IMR-90 (cell line): Measurements from ENCODE around the gene OR11A1. TPM values are rescaled to one million over a fixed set of nuclear protein-coding genes. Genes with fewer than 3 reads are reported as not detected.

ENCODE experiments used
- ATAC-seq: fragments of 200-7000 bp; cut with Tn5 transposase; 2 replicates; pipeline ENCODE4 v1.9.1; 2020; ENCODE audit warnings: low read depth, mild to moderate bottlenecking, moderate library complexity
- BruUV-seq: library from RNA; stranded (reverse); fragments of 400-500 nt; replicated peaks from 2 replicates; lab custom pipeline; 2021; lab: Mats Ljungman, UMichigan
- CTCF ChIA-PET: fragments of 300-600 bp; formaldehyde crosslinking; extraction: SDS; loops from one replicate; lab custom pipeline; 2021; ENCODE audit warnings: antibody characterized with exemption; lab: Yijun Ruan, JAX
- POLR2A ChIA-PET: fragments of 300-600 bp; sonication (Branson Sonifier 250); formaldehyde crosslinking; loops from one replicate; lab custom pipeline; 2022; ENCODE audit warnings: antibody characterized with exemption; ENCODE audit not compliant: unreplicated experiment; lab: Charles Lee
- DNase-seq: peaks from one replicate; pipeline ENCODE4 v3.0.0; 2013
- H2AFZ ChIP-seq: replicated peaks from 2 replicates; pipeline ENCODE3; 2013; ENCODE audit warnings: low read length, mild to moderate bottlenecking; ENCODE audit not compliant: poor library complexity
- H2AK5ac ChIP-seq: 2 replicates; pipeline ENCODE4 v1.6.1; 2013; ENCODE audit warnings: low read depth, low read length, inconsistent platforms
- H2AK9ac ChIP-seq: replicated peaks from 2 replicates; pipeline ENCODE3; 2013; ENCODE audit warnings: mild to moderate bottlenecking, low read depth, low read length, moderate library complexity; ENCODE audit not compliant: poor library complexity
- H2BK120ac ChIP-seq: 2 replicates; pipeline ENCODE4 v1.6.1; 2013; ENCODE audit warnings: low read depth, low read length, inconsistent platforms
- H2BK15ac ChIP-seq: 3 replicates; pipeline ENCODE4 v1.6.1; 2013; ENCODE audit warnings: low read depth, low read length, inconsistent platforms
- H2BK20ac ChIP-seq: 2 replicates; pipeline ENCODE4 v1.6.1; 2013; ENCODE audit warnings: low read depth, mild to moderate bottlenecking, inconsistent platforms, low read length, moderate library complexity
- H2BK5ac ChIP-seq: 2 replicates; pipeline ENCODE4 v1.6.1; 2013; ENCODE audit warnings: mild to moderate bottlenecking, low read depth, low read length, inconsistent platforms; ENCODE audit not compliant: poor library complexity, severe bottlenecking
- H3K14ac ChIP-seq: replicated peaks from 2 replicates; pipeline ENCODE4 v1.6.1; 2013; ENCODE audit warnings: low read depth, low read length, inconsistent platforms
- H3K18ac ChIP-seq: 2 replicates; pipeline ENCODE4 v1.6.1; 2013; ENCODE audit warnings: low read depth, low read length, control low read depth
- H3K23ac ChIP-seq: 2 replicates; pipeline ENCODE4 v1.6.1; 2013; ENCODE audit warnings: low read depth, low read length, inconsistent platforms
- H3K27ac ChIP-seq: 2 replicates; pipeline ENCODE4 v1.5.1; 2013; ENCODE audit warnings: mild to moderate bottlenecking, control low read depth, low read length; ENCODE audit not compliant: insufficient read depth
- H3K27me3 ChIP-seq: 2 replicates; pipeline ENCODE4 v1.6.1; 2013; ENCODE audit warnings: low read length; ENCODE audit not compliant: control insufficient read depth, insufficient read depth
- H3K36me3 ChIP-seq: 2 replicates; pipeline ENCODE4 v1.6.1; 2013; ENCODE audit warnings: low read length, mixed read lengths; ENCODE audit not compliant: control insufficient read depth, insufficient read depth
- H3K4ac ChIP-seq: 2 replicates; pipeline ENCODE4 v1.6.1; 2013; ENCODE audit warnings: low read depth, low read length, inconsistent platforms
- H3K4me1 ChIP-seq: 2 replicates; pipeline ENCODE4 v1.6.1; 2013; ENCODE audit warnings: low read length, mixed read lengths; ENCODE audit not compliant: control insufficient read depth, insufficient read depth
- H3K4me2 ChIP-seq: 2 replicates; pipeline ENCODE4 v1.6.1; 2013; ENCODE audit warnings: low read depth, mild to moderate bottlenecking, control low read depth, low read length, moderate library complexity
- H3K4me3 ChIP-seq: 2 replicates; pipeline ENCODE4 v1.5.1; 2013; ENCODE audit warnings: low read depth, mild to moderate bottlenecking, control low read depth, low read length, moderate library complexity; ENCODE audit not compliant: insufficient read depth
- H3K56ac ChIP-seq: 2 replicates; pipeline ENCODE4 v1.6.1; 2013; ENCODE audit warnings: low read length, inconsistent platforms; ENCODE audit not compliant: insufficient read depth; ENCODE audit errors: extremely low read depth
- H3K79me1 ChIP-seq, 2 experiments: 2 replicates each; pipeline ENCODE4 v1.6.1; 2013; ENCODE audit warnings: low read length in 2 of 2, inconsistent platforms in 1 of 2, low read depth in 1 of 2
- H3K9ac ChIP-seq: 2 replicates; pipeline ENCODE4 v1.6.1; 2013; ENCODE audit warnings: low read depth, low read length, control low read depth
- H3K9me1 ChIP-seq: 2 replicates; pipeline ENCODE4 v1.6.1; 2013; ENCODE audit warnings: low read length, inconsistent platforms; ENCODE audit not compliant: insufficient read depth
- H3K9me3 ChIP-seq: 2 replicates; pipeline ENCODE4 v1.6.1; 2013; ENCODE audit warnings: low read length; ENCODE audit not compliant: control insufficient read depth, insufficient read depth
- H4K20me1 ChIP-seq: 2 replicates; pipeline ENCODE4 v1.6.1; 2013; ENCODE audit warnings: low read length, inconsistent platforms; ENCODE audit not compliant: insufficient read depth
- H4K5ac ChIP-seq: 2 replicates; pipeline ENCODE4 v1.6.1; 2013; ENCODE audit warnings: mild to moderate bottlenecking, low read depth, low read length, control low read depth
- H4K8ac ChIP-seq, 2 experiments: 2 replicates each; pipeline ENCODE4 v1.6.1; 2013; ENCODE audit warnings: low read depth in 2 of 2, low read length in 2 of 2, control low read depth in 1 of 2, inconsistent platforms in 1 of 2
- H4K91ac ChIP-seq: 2 replicates; pipeline ENCODE4 v1.6.1; 2013; ENCODE audit warnings: low read depth, low read length, inconsistent platforms; ENCODE audit not compliant: insufficient read depth
- CEBPB ChIP-seq: IDR thresholded peaks from 2 replicates; pipeline ENCODE4 v1.6.1; 2012; ENCODE audit warnings: low read depth, low read length, improper control_type of control experiment
- POLR2A ChIP-seq: IDR thresholded peaks from 2 replicates; pipeline ENCODE4 v1.6.1; 2012; ENCODE audit warnings: mild to moderate bottlenecking, low read depth, low read length
- WGBS, 2 experiments: methylation state at CpG; one replicate each; pipeline versions ENCODE4 v1.1.5 to v1.1.7; 2013; ENCODE audit warnings: missing lambda C conversion rate in 2 of 2; ENCODE audit not compliant: insufficient read length in 1 of 2; ENCODE audit errors: extremely low coverage in 2 of 2; 5-methylcytosine and 5-hydroxymethylcytosine counted together
- dilution Hi-C: fragments of 300-500 bp; cut with HindIII; formaldehyde crosslinking; loops from one replicate; pipeline ENCODE4 v1.14.3; 2018; ENCODE audit warnings: low sequenced_read_pairs; ENCODE audit not compliant: unreplicated experiment
- in situ Hi-C: fragments of 300-500 bp; cut with MboI; formaldehyde crosslinking; loops from 3 replicates; pipeline ENCODE4 v1.14.3; 2019; ENCODE audit warnings: low sequenced_read_pairs, inconsistent platforms, mixed read lengths
- intact Hi-C: fragments of 100-400 bp; cut with micrococcal nuclease; formaldehyde crosslinking; loops from 2 replicates; pipeline ENCODE4 v1.10.0; 2022
- polyA plus RNA-seq, 3 experiments: library from polyadenylated mRNA; depleted of rRNA; stranded (reverse); fragments of >200 nt; gene quantifications; 2 replicates each; pipeline ENCODE4 v1.2.3, GENCODE V29; 2012; ENCODE audit warnings: low replicate concordance in 1 of 3
- total RNA-seq: library from RNA; depleted of rRNA; stranded (reverse); fragments of >200 nt; gene quantifications from 2 replicates; pipeline ENCODE4 v1.2.3, GENCODE V29; 2012

OR11A1 gene
- total and polyA plus RNA-seq, 2 of the 4 experiments (the other 2 are of a cell fraction), result not detected

- Histone ChIP-seq H2AK9ac (no peak overlapping the region), H3K79me1 (no peaks in the 10 kb centered on the region), H2BK15ac (no peak overlapping the region), H3K27ac (no peak overlapping the region), H3K9me3 (peaks cover 8% of the 10 kb centered on the region; the same call in 1 of the 2 replicates), H3K14ac (no peak overlapping the region), H2AK5ac (no peak overlapping the region), H2BK120ac (no peak overlapping the region), H2BK5ac (no peak overlapping the region), H3K9ac (no peak overlapping the region), H3K18ac (no peak overlapping the region), H4K5ac (no peak overlapping the region), H2AFZ (no peak overlapping the region), H3K9me1 (no peaks in the 10 kb centered on the region), H3K4me3 (no peak overlapping the region), H2BK20ac (no peak overlapping the region), H3K4ac (no peak overlapping the region), H4K8ac (no peak overlapping the region), H3K4me2 (no peak overlapping the region), H3K23ac (no peak overlapping the region), H3K56ac (no peak overlapping the region), H3K27me3 (no peaks in the 10 kb centered on the region), H4K20me1 (no peaks in the 10 kb centered on the region), H3K36me3 (no peaks in the 10 kb centered on the region), H4K91ac (no peak overlapping the region), H3K4me1 (no peaks in the 10 kb centered on the region)
- 80% methylated on average over 3 of the region's 6 CpGs; no CpG with 5 or more reads in 1 of the 2 experiments for WGBS, 2 experiments
- intact Hi-C loops (no loop called here), dilution Hi-C loops (no loop called here), in situ Hi-C loops (no loop called here)
- no peak for ATAC-seq
- no peak for DNase-seq
- no TSS peak for BruUV-seq
- ChIA-PET CTCF (no interaction called here), POLR2A (no interaction called here)
- TF ChIP-seq POLR2A (no peak), CEBPB (0 out of 2 replicates have a peak, but pooled peaks have one; percentile 3)
Measured at GRCh38 chr6:29501106-29501505, 44.2 kb upstream of the OR11A1 start.
